Measurements from ENCODE around the gene DLD. TPM values are rescaled to one million over a fixed set of nuclear protein-coding genes. Genes with fewer than 3 reads are reported as not detected.
A peak's percentile ranks its signal among the peaks of the same experiment; 100 is the strongest.

DLD gene
- polyA plus RNA-seq, 4 donors, result 45.4 to 153 (median 84.0) TPM

DNA sequence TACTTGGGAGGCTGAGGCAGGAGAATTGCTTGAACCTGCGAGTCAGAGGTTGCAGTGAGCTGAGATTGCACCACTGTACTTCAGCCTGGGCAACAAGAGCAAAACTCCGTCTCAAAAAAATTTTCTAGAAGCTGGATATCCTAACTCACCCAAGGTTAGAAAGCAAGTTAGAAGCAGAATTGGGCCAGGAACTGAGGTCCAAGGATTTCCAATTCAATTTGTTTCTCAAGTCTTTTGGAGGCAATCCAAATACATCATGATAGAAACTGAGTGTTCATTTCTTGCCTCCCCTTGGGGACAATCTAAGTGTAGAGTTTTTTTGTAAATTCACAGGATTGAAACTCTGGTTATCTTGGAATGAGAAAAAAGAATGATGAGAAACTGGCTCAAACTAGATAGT, 66.5 kb downstream of the DLD start:
- Histone ChIP-seq H3K4me3 (ENCODE audit: low read depth in 1 of 3, low read length in 3 of 3) (no peak overlapping the region), H3K4me1 (ENCODE audit: control insufficient read depth in 3 of 3, insufficient read depth in 2 of 3, low read depth in 1 of 3, low read length in 2 of 3) (no peaks in the 10 kb centered on the region), H3K27ac (ENCODE audit: low read depth in 1 of 3, low read length in 2 of 3) (no peak overlapping the region), H3K36me3 (ENCODE audit: control insufficient read depth in 3 of 3, insufficient read depth in 2 of 3, low read depth in 1 of 3, low read length in 3 of 3) (peaks cover 4 to 75% (median 17%) of the 10 kb centered on the region in 3 donors), H3K27me3 (ENCODE audit: control insufficient read depth in 3 of 3, insufficient read depth in 3 of 3, low read length in 3 of 3) (no peaks in the 10 kb centered on the region), H3K9me3 (ENCODE audit: control insufficient read depth in 2 of 2, insufficient read depth in 1 of 2, low read depth in 1 of 2, low read length in 1 of 2) (no peaks in the 10 kb centered on the region)
- WGBS, 3 donors, result 81 to 90% (median 85%) methylated on average over 2 of the region's 2 CpGs
- FAIRE-seq (no peak), DNase-seq (no peak)

- H3K9me3 ChIP-seq (ENCODE audit: control insufficient read depth in 2 of 2, insufficient read depth in 1 of 2, low read depth in 1 of 2, low read length in 1 of 2), result no peaks in the 10 kb centered on the region
- H3K27me3 ChIP-seq (ENCODE audit: control insufficient read depth in 3 of 3, insufficient read depth in 3 of 3, low read length in 3 of 3), result no peaks in the 10 kb centered on the region
- no peaks in the 10 kb centered on the region for H3K4me1 ChIP-seq (ENCODE audit: control insufficient read depth in 3 of 3, insufficient read depth in 2 of 3, low read depth in 1 of 3, low read length in 2 of 3)
- FAIRE-seq (no peak), DNase-seq (no peak)
- peak overlapping the region in 1 of 3 donors; percentile 71 for H3K27ac ChIP-seq (ENCODE audit: low read depth in 1 of 3, low read length in 2 of 3)
- H3K36me3 ChIP-seq (ENCODE audit: control insufficient read depth in 3 of 3, insufficient read depth in 2 of 3, low read depth in 1 of 3, low read length in 3 of 3), result peaks cover 6 to 69% (median 17%) of the 10 kb centered on the region in 3 donors
- 76 to 88% (median 81%) methylated on average over 14 of the region's 14 CpGs for WGBS, 3 donors
- H3K4me3 ChIP-seq (ENCODE audit: low read depth in 1 of 3, low read length in 3 of 3), result no peak overlapping the region
These were observed 68.0 kb downstream of the DLD start for GRCh38 chr7:107958764-107959526.

DNA sequence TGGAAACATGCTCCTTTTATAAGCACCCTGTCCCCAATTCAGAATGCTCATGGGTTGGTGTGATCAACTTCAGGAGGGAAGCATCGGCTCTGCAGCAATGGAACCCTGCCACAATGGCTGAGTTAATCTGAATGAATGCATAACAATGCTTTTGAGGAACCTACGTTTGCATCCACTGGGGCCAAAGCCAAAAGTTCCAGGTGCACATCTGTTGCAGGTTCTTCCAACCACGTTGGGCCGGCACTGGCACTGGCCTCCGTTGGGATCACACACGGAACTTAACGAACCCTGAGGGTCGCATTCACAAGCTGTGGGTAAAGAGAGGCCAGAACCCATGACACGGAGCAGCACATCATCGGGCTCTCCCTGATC, 68.5 kb downstream of the DLD start:
- WGBS, 3 donors, result 81 to 84% (median 81%) methylated on average over 10 of the region's 10 CpGs
- no peak for DNase-seq
- H3K27ac ChIP-seq (ENCODE audit: low read depth in 1 of 3, low read length in 2 of 3), result peak overlapping the region in 1 of 3 donors; percentile 71
- no peak for FAIRE-seq
- H3K36me3 ChIP-seq (ENCODE audit: control insufficient read depth in 3 of 3, insufficient read depth in 2 of 3, low read depth in 1 of 3, low read length in 3 of 3), result peaks cover 9 to 69% (median 17%) of the 10 kb centered on the region in 3 donors
- H3K27me3 ChIP-seq (ENCODE audit: control insufficient read depth in 3 of 3, insufficient read depth in 3 of 3, low read length in 3 of 3), result no peaks in the 10 kb centered on the region
- H3K4me3 ChIP-seq (ENCODE audit: low read depth in 1 of 3, low read length in 3 of 3), result no peak overlapping the region
- no peaks in the 10 kb centered on the region for H3K4me1 ChIP-seq (ENCODE audit: control insufficient read depth in 3 of 3, insufficient read depth in 2 of 3, low read depth in 1 of 3, low read length in 2 of 3)
- no peaks in the 10 kb centered on the region for H3K9me3 ChIP-seq (ENCODE audit: control insufficient read depth in 2 of 2, insufficient read depth in 1 of 2, low read depth in 1 of 2, low read length in 1 of 2)

GRCh38 chr7:107960272-107960671, 69.3 kb downstream of the DLD start:
- H3K27me3 ChIP-seq (ENCODE audit: control insufficient read depth in 3 of 3, insufficient read depth in 3 of 3, low read length in 3 of 3), result no peaks in the 10 kb centered on the region
- peaks cover 9 to 76% (median 17%) of the 10 kb centered on the region in 3 donors for H3K36me3 ChIP-seq (ENCODE audit: control insufficient read depth in 3 of 3, insufficient read depth in 2 of 3, low read depth in 1 of 3, low read length in 3 of 3)
- H3K4me3 ChIP-seq (ENCODE audit: low read depth in 1 of 3, low read length in 3 of 3), result no peak overlapping the region
- 86 to 95% (median 93%) methylated on average over 5 of the region's 5 CpGs for WGBS, 3 donors
- H3K9me3 ChIP-seq (ENCODE audit: control insufficient read depth in 2 of 2, insufficient read depth in 1 of 2, low read depth in 1 of 2, low read length in 1 of 2), result no peaks in the 10 kb centered on the region
- H3K27ac ChIP-seq (ENCODE audit: low read depth in 1 of 3, low read length in 2 of 3), result peak overlapping the region in 1 of 3 donors; percentile 28
- FAIRE-seq (no peak), DNase-seq (no peak)
- no peaks in the 10 kb centered on the region for H3K4me1 ChIP-seq (ENCODE audit: control insufficient read depth in 3 of 3, insufficient read depth in 2 of 3, low read depth in 1 of 3, low read length in 2 of 3)

- FAIRE-seq, result no peak
These were observed 70.4 kb downstream of the DLD start for GRCh38 chr7:107961405-107961804.

DNA sequence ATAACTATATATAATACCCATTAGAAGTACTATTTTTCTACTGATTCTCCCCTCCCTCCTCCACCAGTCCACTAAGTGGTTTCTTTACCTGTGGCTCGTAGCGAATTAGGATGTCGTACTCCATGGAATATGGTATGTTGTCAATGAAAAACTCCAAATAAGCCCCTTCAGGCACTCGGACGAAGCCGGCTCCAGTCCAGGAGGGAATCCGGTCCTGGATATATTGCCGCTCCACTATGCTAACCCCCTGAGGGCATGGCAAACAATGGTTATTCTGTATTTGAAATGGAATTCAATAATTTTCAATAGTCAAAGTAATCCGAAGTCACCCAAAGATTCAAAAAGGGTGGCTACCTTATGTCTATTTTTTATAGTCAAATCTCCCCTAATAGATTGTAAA, 71.8 kb downstream of the DLD start:
- WGBS, 3 donors, result 93 to 96% (median 94%) methylated on average over 9 of the region's 9 CpGs
- H3K36me3 ChIP-seq (ENCODE audit: control insufficient read depth in 3 of 3, insufficient read depth in 2 of 3, low read depth in 1 of 3, low read length in 3 of 3), result peaks cover 9 to 73% (median 12%) of the 10 kb centered on the region in 3 donors
- H3K4me1 ChIP-seq (ENCODE audit: control insufficient read depth in 3 of 3, insufficient read depth in 2 of 3, low read depth in 1 of 3, low read length in 2 of 3), result no peaks in the 10 kb centered on the region
- H3K9me3 ChIP-seq (ENCODE audit: control insufficient read depth in 2 of 2, insufficient read depth in 1 of 2, low read depth in 1 of 2, low read length in 1 of 2), result no peaks in the 10 kb centered on the region
- H3K4me3 ChIP-seq (ENCODE audit: low read depth in 1 of 3, low read length in 3 of 3), result no peak overlapping the region
- FAIRE-seq (no peak), DNase-seq (no peak)
- H3K27ac ChIP-seq (ENCODE audit: low read depth in 1 of 3, low read length in 2 of 3), result no peak overlapping the region
- H3K27me3 ChIP-seq (ENCODE audit: control insufficient read depth in 3 of 3, insufficient read depth in 3 of 3, low read length in 3 of 3), result no peaks in the 10 kb centered on the region

More at GRCh38 chr7:107961405-107961804, 70.4 kb downstream of the DLD start:
- Histone ChIP-seq H3K36me3 (ENCODE audit: control insufficient read depth in 3 of 3, insufficient read depth in 2 of 3, low read depth in 1 of 3, low read length in 3 of 3) (peaks cover 9 to 76% (median 14%) of the 10 kb centered on the region in 3 donors), H3K27ac (ENCODE audit: low read depth in 1 of 3, low read length in 2 of 3) (no peak overlapping the region), H3K4me1 (ENCODE audit: control insufficient read depth in 3 of 3, insufficient read depth in 2 of 3, low read depth in 1 of 3, low read length in 2 of 3) (no peaks in the 10 kb centered on the region), H3K9me3 (ENCODE audit: control insufficient read depth in 2 of 2, insufficient read depth in 1 of 2, low read depth in 1 of 2, low read length in 1 of 2) (no peaks in the 10 kb centered on the region), H3K4me3 (ENCODE audit: low read depth in 1 of 3, low read length in 3 of 3) (no peak overlapping the region), H3K27me3 (ENCODE audit: control insufficient read depth in 3 of 3, insufficient read depth in 3 of 3, low read length in 3 of 3) (no peaks in the 10 kb centered on the region)
- 59 to 66% (median 61%) methylated on average over 9 of the region's 9 CpGs for WGBS, 3 donors
- DNase-seq, result no peak

- no peak for FAIRE-seq
- Histone ChIP-seq H3K27ac (ENCODE audit: low read depth in 1 of 3, low read length in 2 of 3) (peak overlapping the region in 1 of 3 donors; percentile 11), H3K4me3 (ENCODE audit: low read depth in 1 of 3, low read length in 3 of 3) (no peak overlapping the region), H3K4me1 (ENCODE audit: control insufficient read depth in 3 of 3, insufficient read depth in 2 of 3, low read depth in 1 of 3, low read length in 2 of 3) (peaks cover 0 to 3% (median 0%) of the 10 kb centered on the region in 3 donors), H3K36me3 (ENCODE audit: control insufficient read depth in 3 of 3, insufficient read depth in 2 of 3, low read depth in 1 of 3, low read length in 3 of 3) (peaks cover 9 to 64% (median 9%) of the 10 kb centered on the region in 3 donors), H3K9me3 (ENCODE audit: control insufficient read depth in 2 of 2, insufficient read depth in 1 of 2, low read depth in 1 of 2, low read length in 1 of 2) (no peaks in the 10 kb centered on the region), H3K27me3 (ENCODE audit: control insufficient read depth in 3 of 3, insufficient read depth in 3 of 3, low read length in 3 of 3) (no peaks in the 10 kb centered on the region)
- WGBS, 3 donors, result 95% methylated on average over 11 of the region's 11 CpGs
- DNase-seq, result no peak
These were observed 73.5 kb downstream of the DLD start for GRCh38 chr7:107964510-107964909.

DNA sequence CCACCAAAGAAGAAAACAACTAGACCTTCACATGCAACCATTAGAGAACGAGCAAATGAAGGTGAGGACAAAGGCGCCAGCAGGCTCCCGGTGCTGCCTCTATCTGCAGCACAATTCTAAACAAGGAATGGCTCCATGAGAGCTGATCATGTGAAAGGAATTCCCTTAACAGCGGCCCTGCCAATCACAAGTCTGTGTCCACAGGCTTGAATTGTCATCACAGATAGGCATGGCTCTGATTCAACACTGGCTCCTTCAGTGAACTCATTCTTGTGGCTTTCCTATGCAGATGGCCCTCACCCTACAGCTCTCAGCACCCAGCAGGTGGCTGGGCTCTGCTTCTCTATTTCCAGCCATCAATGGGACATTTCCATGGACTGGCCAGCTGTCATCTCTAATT, 75.7 kb downstream of the DLD start:
- FAIRE-seq (no peak), DNase-seq (no peak)
- WGBS, 3 donors, result 82 to 91% (median 87%) methylated on average over 4 of the region's 4 CpGs
- Histone ChIP-seq H3K4me3 (ENCODE audit: low read depth in 1 of 3, low read length in 3 of 3) (no peak overlapping the region), H3K27me3 (ENCODE audit: control insufficient read depth in 3 of 3, insufficient read depth in 3 of 3, low read length in 3 of 3) (no peaks in the 10 kb centered on the region), H3K4me1 (ENCODE audit: control insufficient read depth in 3 of 3, insufficient read depth in 2 of 3, low read depth in 1 of 3, low read length in 2 of 3) (peaks cover 0 to 3% (median 0%) of the 10 kb centered on the region in 3 donors), H3K36me3 (ENCODE audit: control insufficient read depth in 3 of 3, insufficient read depth in 2 of 3, low read depth in 1 of 3, low read length in 3 of 3) (peaks cover 8 to 54% (median 9%) of the 10 kb centered on the region in 3 donors), H3K9me3 (ENCODE audit: control insufficient read depth in 2 of 2, insufficient read depth in 1 of 2, low read depth in 1 of 2, low read length in 1 of 2) (no peaks in the 10 kb centered on the region), H3K27ac (ENCODE audit: low read depth in 1 of 3, low read length in 2 of 3) (peak overlapping the region in 1 of 3 donors; percentile 10)

Data from small intestine (tissue), 7 donors.